CD4-positive, alpha-beta T cell (primary cell): ENCODE results near the gene TMLHE. TPM values are rescaled to one million over a fixed set of nuclear protein-coding genes. Genes with fewer than 3 reads are reported as not detected.

ENCODE experiments used
- ATAC-seq: fragments of 200-7000 bp; cut with Tn5 transposase; one replicate; pipeline ENCODE4 v1.10.0; 2022; ENCODE audit warnings: mild to moderate bottlenecking; ENCODE audit not compliant: poor library complexity
- CTCF ChIA-PET: fragments of 350-600 bp; sonication (Branson Sonifier 250); formaldehyde crosslinking; loops from one replicate; lab custom pipeline; 2021; ENCODE audit warnings: antibody characterized with exemption, inconsistent platforms; lab: Charles Lee
- POLR2A ChIA-PET: fragments of 350-600 bp; sonication (Branson Sonifier 250); formaldehyde crosslinking; loops from one replicate; lab custom pipeline; 2021; ENCODE audit warnings: antibody characterized with exemption, inconsistent platforms; lab: Charles Lee
- DNase-seq, 14 experiments: peaks; one replicate each; pipeline ENCODE4 v3.0.0-alpha.2; 2013 to 2020; ENCODE audit warnings: mixed read lengths in 2 of 14
- H3K27ac ChIP-seq, 2 donors: one replicate each; pipeline versions ENCODE4 v1.5.1 to v1.7.0; 2013; ENCODE audit warnings: low read length in 2 of 2, low read depth in 1 of 2, mild to moderate bottlenecking in 1 of 2
- H3K27me3 ChIP-seq, 2 experiments: 1 replicate in 1 of 2; 2 replicates in 1 of 2; pipeline versions ENCODE4 v1.6.1 to v1.7.0; 2013; ENCODE audit warnings: low read length in 2 of 2, control low read depth in 1 of 2, mild to moderate bottlenecking in 1 of 2, moderate library complexity in 1 of 2; ENCODE audit not compliant: insufficient read depth in 2 of 2, control insufficient read depth in 1 of 2
- H3K36me3 ChIP-seq: one replicate; pipeline ENCODE4 v1.6.1; 2013; ENCODE audit warnings: low read length, control low read depth; ENCODE audit not compliant: insufficient read depth
- H3K4me1 ChIP-seq: one replicate; pipeline ENCODE4 v1.6.1; 2013; ENCODE audit warnings: low read length, control low read depth; ENCODE audit not compliant: insufficient read depth
- H3K4me3 ChIP-seq: one replicate; pipeline ENCODE4 v1.5.1; 2013; ENCODE audit warnings: mild to moderate bottlenecking, low read length, moderate library complexity
- H3K9me3 ChIP-seq, 2 experiments: 1 replicate in 1 of 2; 2 replicates in 1 of 2; pipeline versions ENCODE4 v1.6.1 to v1.7.0; 2013; ENCODE audit warnings: low read length in 2 of 2, mild to moderate bottlenecking in 2 of 2, control low read depth in 1 of 2, moderate library complexity in 1 of 2; ENCODE audit not compliant: control insufficient read depth in 1 of 2, insufficient read depth in 1 of 2
- H3K27ac Mint-ChIP-seq: one replicate; pipeline ENCODE4 v1.8.0; 2020; ENCODE audit warnings: mixed read lengths
- H3K27me3 Mint-ChIP-seq: one replicate; pipeline ENCODE4 v1.8.0; 2021; ENCODE audit warnings: mixed read lengths
- H3K36me3 Mint-ChIP-seq: one replicate; pipeline ENCODE4 v1.8.0; 2021; ENCODE audit warnings: low read depth, mixed read lengths
- H3K4me1 Mint-ChIP-seq: one replicate; pipeline ENCODE4 v1.8.0; 2021; ENCODE audit warnings: low read depth, mixed read lengths
- H3K4me3 Mint-ChIP-seq: one replicate; pipeline ENCODE4 v1.8.0; 2020; ENCODE audit warnings: mild to moderate bottlenecking, mixed read lengths
- H3K9me3 Mint-ChIP-seq: one replicate; pipeline ENCODE4 v1.8.0; 2020; ENCODE audit warnings: mixed read lengths
- CTCF ChIP-seq: fragments of 200-600 bp; IDR thresholded peaks from one replicate; pipeline ENCODE4 v1.8.0; 2022; ENCODE audit warnings: antibody characterized with exemption, mild to moderate bottlenecking
- intact Hi-C, 2 experiments: fragments of 100-400 bp; cut with DNase I in 1 of 2; cut with micrococcal nuclease in 1 of 2; formaldehyde crosslinking; loops; one replicate each; pipeline versions ENCODE4 v1.15.1 to v1.9.0; 2023 to 2025; cut with DNase I, micrococcal nuclease
- polyA plus RNA-seq, 2 donors: library from polyadenylated mRNA; unstranded; fragments of 120-200 nt; gene quantifications; one replicate each; pipeline ENCODE4 v1.2.1, GENCODE V29; 2013
- total RNA-seq, 174 experiments: library from RNA in 2 of 174; stranded (reverse) in 2 of 174; gene quantifications; one replicate each; pipeline ENCODE4 v1.2.3 and lab custom pipeline; 2021 to 2026

Gene TMLHE
- total RNA-seq = 1 to 10 TPM; 6.9 to 8.9 TPM
- polyA plus RNA-seq (2013, experiment 1 of 2) = 12.0 TPM
- 15.4 TPM for polyA plus RNA-seq (2013, experiment 2 of 2)
- total RNA-seq (lab: John Stamatoyannopoulos, UW) = 1.9 to 12.3 (median 6.4) reads per million in 172 experiments

GRCh38 chrX:155612312-155613224 lies at the start of gene TMLHE, which contains the start of gene SPRY3:
TSS of gene TMLHE (minus strand) at chrX:155612952. CDS start at chrX:155545276, 67,676 bp downstream.
TSS of gene SPRY3 (plus strand) at chrX:155612586.
- peak within 1 kb of the TSS; percentile 93 for H3K4me3 ChIP-seq
- CTCF ChIA-PET = no interaction called here

GRCh38 chrX:155662282-155662681 lies 49.5 kb upstream of the TMLHE start:
- no peaks in the 10 kb centered on the region for H3K27me3 Mint-ChIP-seq
- Histone ChIP-seq H3K27ac (no peak overlapping the region), H3K4me3 (no peak overlapping the region), H3K4me1 (no peaks in the 10 kb centered on the region), H3K27me3 (no peaks in the 10 kb centered on the region), H3K36me3 (no peaks in the 10 kb centered on the region), H3K9me3 (peaks cover 0 to 16% of the 10 kb centered on the region in 2 experiments)
- no peak overlapping the region for H3K27ac Mint-ChIP-seq
- H3K4me3 Mint-ChIP-seq = no peak overlapping the region
- ATAC-seq (no peak), DNase-seq (no peak)
- intact Hi-C loops = no loop called here
- no peaks in the 10 kb centered on the region for H3K9me3 Mint-ChIP-seq
- POLR2A ChIA-PET = no interaction called here
- no peaks in the 10 kb centered on the region for H3K4me1 Mint-ChIP-seq
- H3K36me3 Mint-ChIP-seq = peaks cover 7% of the 10 kb centered on the region
- TF ChIP-seq CTCF = no peak
- CTCF ChIA-PET = no interaction called here

More at GRCh38 chrX:155612312-155613224, at the start of gene TMLHE, which contains the start of gene SPRY3:
- Mint-ChIP-seq H3K4me3 (peak within 1 kb of the TSS; percentile 95), H3K27me3 (no peaks in the 10 kb centered on the region), H3K4me1 (peaks cover 47% of the 10 kb centered on the region), H3K9me3 (no peaks in the 10 kb centered on the region), H3K36me3 (peaks cover 21% of the 10 kb centered on the region), H3K27ac (peak within 1 kb of the TSS; percentile 94)
- Histone ChIP-seq H3K27me3 (no peaks in the 10 kb centered on the region), H3K4me1 (no peaks in the 10 kb centered on the region), H3K9me3 (no peaks in the 10 kb centered on the region), H3K36me3 (no peaks in the 10 kb centered on the region), H3K27ac (peak within 1 kb of the TSS; percentile 79 to 89)
- ATAC-seq = peak; percentile 84
- intact Hi-C loops = no loop called here
- no peak for TF ChIP-seq CTCF
- POLR2A ChIA-PET = interaction anchor here (1.6 kb wide), 1 partner anchor 20 kb away, joined by 8 read pairs; no protein-coding TSS in a partner anchor
- DNase-seq = peak; percentile 20 to 70 (median 48)

GRCh38 chrX:155645180-155645579 lies 32.4 kb upstream of the TMLHE start:
- Mint-ChIP-seq H3K36me3 (no peaks in the 10 kb centered on the region), H3K9me3 (no peaks in the 10 kb centered on the region), H3K4me1 (peaks cover 5% of the 10 kb centered on the region), H3K27ac (no peak overlapping the region), H3K27me3 (no peaks in the 10 kb centered on the region), H3K4me3 (no peak overlapping the region)
- ATAC-seq (no peak), DNase-seq (no peak)
- Histone ChIP-seq H3K4me3 (no peak overlapping the region), H3K9me3 (no peaks in the 10 kb centered on the region), H3K36me3 (no peaks in the 10 kb centered on the region), H3K4me1 (no peaks in the 10 kb centered on the region), H3K27ac (no peak overlapping the region), H3K27me3 (no peaks in the 10 kb centered on the region)
- POLR2A ChIA-PET = no interaction called here
- intact Hi-C loops = no loop called here
- TF ChIP-seq CTCF = no peak
- CTCF ChIA-PET = no interaction called here
